OCI-LY1 (cell line): ENCODE data around the gene ACVR1B.

ENCODE experiments used
- H2AFZ ChIP-seq: fragments of 200-600 bp; sonication (generic), shearing (Covaris generic); 2 replicates; pipeline ENCODE4 v1.6.0; 2014; ENCODE audit warnings: antibody characterized with exemption, mild to moderate bottlenecking, low read length
- H3F3A ChIP-seq: fragments of 200-600 bp; sonication (generic), shearing (Covaris generic); 2 replicates; pipeline ENCODE4 v1.6.0; 2014; ENCODE audit warnings: mild to moderate bottlenecking, antibody characterized with exemption, low read length, moderate library complexity; ENCODE audit not compliant: insufficient read depth
- H3K27ac ChIP-seq: fragments of 200-600 bp; sonication (generic); 2 replicates; pipeline ENCODE4 v1.5.1; 2014; ENCODE audit warnings: low read length, mixed run types, mild to moderate bottlenecking, low read depth; ENCODE audit not compliant: poor library complexity, severe bottlenecking
- H3K27me3 ChIP-seq: fragments of 200-600 bp; sonication (generic); 2 replicates; pipeline ENCODE4 v1.6.0; 2014; ENCODE audit warnings: antibody characterized with exemption, mild to moderate bottlenecking, low read length, moderate library complexity; ENCODE audit not compliant: insufficient read depth
- H3K36me3 ChIP-seq: fragments of 200-600 bp; sonication (generic); 2 replicates; pipeline ENCODE4 v1.6.1; 2014; ENCODE audit warnings: mild to moderate bottlenecking, antibody characterized with exemption, low read length, moderate library complexity, mixed read lengths; ENCODE audit not compliant: insufficient read depth
- H3K4me1 ChIP-seq: fragments of 200-600 bp; sonication (generic); 2 replicates; pipeline ENCODE4 v1.5.1; 2014; ENCODE audit warnings: mild to moderate bottlenecking, low read length, moderate library complexity; ENCODE audit not compliant: insufficient read depth, severe bottlenecking
- H3K4me2 ChIP-seq: fragments of 200-600 bp; sonication (generic), shearing (Covaris generic); 2 replicates; pipeline ENCODE4 v1.6.1; 2014; ENCODE audit warnings: low read length
- H3K4me3 ChIP-seq: fragments of 200-600 bp; sonication (generic); 2 replicates; pipeline ENCODE4 v1.5.1; 2014; ENCODE audit warnings: low read length, low read depth, mild to moderate bottlenecking, mixed read lengths; ENCODE audit not compliant: poor library complexity, severe bottlenecking
- H3K79me2 ChIP-seq: fragments of 200-600 bp; shearing (Covaris generic); 2 replicates; pipeline ENCODE4 v1.6.1; 2016; ENCODE audit warnings: mixed run types, low read length, mixed read lengths; ENCODE audit not compliant: insufficient read depth
- H3K9ac ChIP-seq: fragments of 200-600 bp; sonication (generic), shearing (Covaris generic); 2 replicates; pipeline ENCODE4 v1.6.1; 2014; ENCODE audit warnings: mild to moderate bottlenecking, low read length, mixed read lengths
- H3K9me2 ChIP-seq: fragments of 200-600 bp; sonication (generic), shearing (Covaris generic); 2 replicates; pipeline ENCODE4 v1.6.1; 2014; ENCODE audit warnings: low read depth, mild to moderate bottlenecking, low read length, mixed read lengths
- H3K9me3 ChIP-seq: fragments of 200-600 bp; shearing (Covaris generic); 2 replicates; pipeline ENCODE4 v1.6.1; 2014; ENCODE audit warnings: low read length, mixed read lengths
- H4K20me1 ChIP-seq: fragments of 200-600 bp; sonication (generic), shearing (Covaris generic); 2 replicates; pipeline ENCODE4 v1.6.0; 2016; ENCODE audit warnings: mild to moderate bottlenecking, low read length; ENCODE audit not compliant: insufficient read depth
- CTCF ChIP-seq: fragments of 200-600 bp; sonication (generic), shearing (Covaris generic); IDR thresholded peaks from 2 replicates; pipeline ENCODE4 v1.5.1; 2017; ENCODE audit warnings: mild to moderate bottlenecking, antibody characterized with exemption, low read length, moderate library complexity, mixed read lengths
- EZH2 ChIP-seq: fragments of 200-600 bp; sonication (generic), shearing (Covaris generic); IDR thresholded peaks from 2 replicates; pipeline ENCODE4 v1.8.0; 2017; ENCODE audit warnings: borderline replicate concordance, mixed run types, mild to moderate bottlenecking, antibody characterized with exemption, low read length, moderate library complexity, mixed read lengths

Gene ACVR1B

GRCh38 chr12:51942056-51942455 lies 9.4 kb upstream of the ACVR1B start:
- TF ChIP-seq CTCF, result no peak
- TF ChIP-seq EZH2, result no peak
- peaks cover 6% of the 10 kb centered on the region; the same call in 1 of the 2 replicates for H3K27me3 ChIP-seq

GRCh38 chr12:51942501-51943000 lies 8.9 kb upstream of the ACVR1B start:
- Histone ChIP-seq H3K4me2 (no peak overlapping the region), H3K27ac (no peak overlapping the region), H3K4me3 (no peak overlapping the region), H3K9ac (no peak overlapping the region), H3K4me1 (no peaks in the 10 kb centered on the region), H3K9me2 (no peaks in the 10 kb centered on the region), H3F3A (no peaks in the 10 kb centered on the region), H3K27me3 (peaks cover 6% of the 10 kb centered on the region; the same call in 1 of the 2 replicates), H3K36me3 (no peaks in the 10 kb centered on the region), H3K79me2 (no peaks in the 10 kb centered on the region), H3K9me3 (peaks cover 5% of the 10 kb centered on the region), H4K20me1 (no peaks in the 10 kb centered on the region), H2AFZ (no peak overlapping the region)
- TF ChIP-seq CTCF (no peak), EZH2 (no peak)

More at GRCh38 chr12:51942056-51942455, 9.4 kb upstream of the ACVR1B start:
- no peak overlapping the region for H3K4me3 ChIP-seq
- H3K9me2 ChIP-seq, result no peaks in the 10 kb centered on the region
- no peaks in the 10 kb centered on the region for H3K79me2 ChIP-seq
- no peak overlapping the region for H3K4me2 ChIP-seq
- no peak overlapping the region for H2AFZ ChIP-seq
- H3K9ac ChIP-seq, result no peak overlapping the region
- H3K27ac ChIP-seq, result no peak overlapping the region
- H3K4me1 ChIP-seq, result no peaks in the 10 kb centered on the region
- no peaks in the 10 kb centered on the region for H4K20me1 ChIP-seq
- H3K9me3 ChIP-seq, result peaks cover 5% of the 10 kb centered on the region
- H3F3A ChIP-seq, result no peaks in the 10 kb centered on the region
- H3K36me3 ChIP-seq, result no peaks in the 10 kb centered on the region

GRCh38 chr12:51943346-51943745 lies 8.2 kb upstream of the ACVR1B start:
- no peaks in the 10 kb centered on the region for H3K79me2 ChIP-seq

More at GRCh38 chr12:51943346-51943745, 8.2 kb upstream of the ACVR1B start:
- no peak overlapping the region for H2AFZ ChIP-seq
- no peaks in the 10 kb centered on the region for H4K20me1 ChIP-seq
- H3K27me3 ChIP-seq, result peaks cover 6% of the 10 kb centered on the region; the same call in 1 of the 2 replicates
- no peak overlapping the region for H3K9ac ChIP-seq
- no peak for TF ChIP-seq EZH2
- TF ChIP-seq CTCF, result no peak
- no peaks in the 10 kb centered on the region for H3F3A ChIP-seq
- H3K4me3 ChIP-seq, result no peak overlapping the region
- H3K27ac ChIP-seq, result no peak overlapping the region
- H3K9me2 ChIP-seq, result no peaks in the 10 kb centered on the region
- H3K4me2 ChIP-seq, result no peak overlapping the region
- H3K36me3 ChIP-seq, result no peaks in the 10 kb centered on the region
- peaks cover 5% of the 10 kb centered on the region for H3K9me3 ChIP-seq
- no peaks in the 10 kb centered on the region for H3K4me1 ChIP-seq
